Breast epithelium (tissue), 3 donors: ENCODE measurements around the gene STRIP1.

Experiments
- CTCF ChIP-seq, 3 donors: fragments of 450-650 bp; IDR thresholded peaks; one replicate each; pipeline ENCODE4 v1.5.1; 2016 to 2017; ENCODE audit warnings: antibody characterized with exemption in 3 of 3, mild to moderate bottlenecking in 3 of 3, moderate library complexity in 3 of 3
- POLR2A ChIP-seq: fragments of 450-650 bp; IDR thresholded peaks from one replicate; pipeline ENCODE4 v1.6.1; 2016; ENCODE audit warnings: antibody characterized with exemption, mild to moderate bottlenecking, moderate library complexity
- POLR2AphosphoS5 ChIP-seq, 3 donors: sonication (generic); formaldehyde crosslinking; IDR thresholded peaks; one replicate each; pipeline ENCODE4 v1.6.1; 2017; ENCODE audit warnings: antibody characterized with exemption in 3 of 3

DNA sequence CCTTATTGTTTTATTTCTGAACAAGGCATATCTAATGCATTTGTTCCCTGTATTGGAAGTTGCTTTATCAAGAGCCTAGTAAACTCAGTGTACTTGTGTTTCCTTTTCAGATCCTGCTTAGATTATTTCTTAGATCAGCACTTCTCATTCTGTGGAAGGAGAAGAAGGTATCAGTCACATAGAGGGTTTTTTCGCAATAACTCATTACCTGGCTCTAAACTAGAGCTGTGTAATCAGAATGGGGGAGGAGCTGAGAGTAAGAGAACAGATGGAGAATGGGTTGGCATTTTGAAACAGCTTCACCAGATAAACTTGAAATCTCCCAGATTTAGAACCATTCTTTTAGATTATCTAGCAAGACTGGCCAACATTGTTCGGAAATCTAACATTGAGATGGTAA lies 38.9 kb upstream of the STRIP1 start:
- TF ChIP-seq CTCF (IDR thresholded peaks at IDR 0.05) (no peak), POLR2AphosphoS5 (IDR thresholded peaks at IDR 0.05) (no peak), POLR2A (no peak)
